Kidney glomerular epithelial cell (primary cell): ENCODE data around the gene RHOF.

Experiments used
- DNase-seq: peaks from one replicate; lab custom pipeline; 2025; lab: John Stamatoyannopoulos, UW

The RHOF gene

GRCh38 chr12:121741743-121742142 is 51.7 kb downstream of the RHOF start:
- DNase-seq: peak; percentile 2

DNA sequence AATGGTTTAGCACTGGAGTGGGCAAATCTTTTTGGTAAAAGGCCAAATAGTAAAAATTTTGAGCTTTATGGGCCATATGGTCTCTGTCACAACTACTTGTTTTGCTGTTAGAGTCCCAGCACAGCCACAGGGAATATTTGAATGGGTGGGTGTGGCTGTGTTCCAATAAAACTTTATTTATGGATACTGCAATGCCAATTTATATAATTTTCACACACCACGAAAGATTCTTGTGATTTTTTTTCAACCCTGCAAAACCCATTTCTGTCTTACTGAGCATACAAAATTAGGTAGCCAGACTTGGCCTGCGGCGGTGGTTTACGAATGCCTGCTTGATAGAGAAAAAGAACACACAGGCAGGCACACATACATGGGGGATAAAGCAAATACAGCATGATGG is 52.6 kb downstream of the RHOF start:
- DNase-seq: no peak

- no peak for DNase-seq
Observed at GRCh38 chr12:121738340-121738858, 55.1 kb downstream of the RHOF start.

DNA sequence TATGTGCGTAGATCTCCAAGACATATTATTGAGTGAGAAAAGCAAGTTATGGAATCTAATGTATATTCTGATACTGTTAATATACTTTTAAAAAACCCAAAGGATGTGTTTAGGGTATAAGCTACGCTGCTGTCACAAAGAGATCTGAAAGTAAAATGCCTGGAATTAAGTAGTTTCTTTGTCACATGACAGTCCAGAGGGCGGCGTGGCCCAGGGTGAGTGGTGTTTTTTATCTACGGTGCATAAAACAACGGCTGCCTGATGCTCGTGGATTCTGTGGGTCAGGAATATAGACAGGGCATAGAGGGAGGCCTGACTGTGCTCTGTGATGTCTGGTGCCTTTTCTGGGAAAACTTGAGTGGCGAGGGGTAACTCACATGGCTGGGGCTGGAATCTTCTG is 59.6 kb downstream of the RHOF start:
- no peak for DNase-seq

DNA sequence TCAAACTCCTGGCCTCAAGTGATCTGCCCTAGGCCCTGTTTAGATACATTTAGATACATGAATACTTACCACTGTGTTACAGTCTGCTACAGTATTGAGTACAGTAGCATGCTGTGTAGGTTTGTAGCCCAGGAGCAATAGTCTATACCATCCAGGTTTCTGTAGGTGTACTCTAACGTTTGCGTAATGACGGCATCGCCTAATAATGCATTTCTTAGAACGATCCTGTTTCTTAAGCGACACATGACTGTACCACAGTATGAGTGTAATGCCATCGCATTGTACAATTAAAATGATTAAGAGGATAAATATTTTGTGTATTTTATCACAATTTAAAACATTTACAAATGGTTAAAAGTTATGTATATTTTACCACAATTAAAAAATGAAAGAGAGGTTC is 62.0 kb downstream of the RHOF start:
- DNase-seq: no peak

GRCh38 chr12:121729021-121729420 is 64.5 kb downstream of the RHOF start:
- DNase-seq: no peak
